ACC112 (cell line): ENCODE results near the gene RUNX1.

Source experiments
- H2AFZ ChIP-seq: fragments of 200-600 bp; sonication (generic); one replicate; pipeline ENCODE4 v1.6.0; 2017; ENCODE audit warnings: antibody characterized with exemption, low read length; ENCODE audit not compliant: unreplicated experiment
- H3K27ac ChIP-seq: fragments of 200-600 bp; sonication (generic); 2 replicates; pipeline ENCODE4 v1.5.1; 2014; ENCODE audit warnings: low read depth, mild to moderate bottlenecking, antibody characterized with exemption, low read length, moderate library complexity
- H3K27me3 ChIP-seq: fragments of 200-600 bp; sonication (generic); 2 replicates; pipeline ENCODE4 v1.6.1; 2014; ENCODE audit warnings: mild to moderate bottlenecking, antibody characterized with exemption, low read length, moderate library complexity, mixed read lengths; ENCODE audit not compliant: insufficient read depth
- H3K36me3 ChIP-seq: fragments of 200-600 bp; sonication (generic); 2 replicates; pipeline ENCODE4 v1.6.1; 2016; ENCODE audit warnings: mild to moderate bottlenecking, antibody characterized with exemption, low read length, moderate library complexity, mixed read lengths; ENCODE audit not compliant: insufficient read depth
- H3K4me1 ChIP-seq: fragments of 200-600 bp; sonication (generic); one replicate; pipeline ENCODE4 v1.6.1; 2016; ENCODE audit warnings: low read length, mixed read lengths; ENCODE audit not compliant: insufficient read depth, unreplicated experiment, control insufficient read depth
- H3K4me3 ChIP-seq: fragments of 200-600 bp; sonication (generic); 2 replicates; pipeline ENCODE4 v1.5.1; 2014; ENCODE audit warnings: mild to moderate bottlenecking, low read depth, low read length
- H3K79me2 ChIP-seq: fragments of 200-600 bp; sonication (generic); one replicate; pipeline ENCODE4 v1.6.0; 2016; ENCODE audit warnings: low read length; ENCODE audit not compliant: control insufficient read depth, unreplicated experiment, insufficient read depth

The RUNX1 gene

DNA sequence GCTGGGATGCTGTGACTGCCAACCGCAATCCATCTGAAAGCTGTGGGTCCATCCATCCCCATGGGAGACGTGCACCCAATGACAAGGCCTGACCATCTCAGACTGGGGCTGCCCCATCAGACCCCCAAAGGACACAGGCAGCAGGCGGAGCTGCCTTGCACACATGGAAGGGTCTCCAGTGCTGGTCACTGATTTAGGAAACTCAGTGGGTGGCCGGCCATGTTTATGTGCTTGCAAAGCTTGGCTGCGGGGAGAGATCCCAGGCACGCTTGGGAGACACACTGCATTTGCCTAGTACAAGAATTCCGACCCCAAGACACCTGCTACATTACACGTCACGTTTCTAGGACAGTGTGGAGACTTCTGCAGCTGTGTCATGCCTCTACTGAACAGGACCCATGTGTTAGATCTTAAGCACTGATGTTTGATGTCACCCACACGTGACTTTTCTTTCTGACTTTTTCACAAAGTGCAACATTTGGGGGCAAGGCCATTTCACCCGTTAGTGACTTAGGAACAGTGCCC is 198.9 kb downstream of the RUNX1 start:
- Histone ChIP-seq H3K36me3 (peaks cover 41% of the 10 kb centered on the region), H3K79me2 (peaks cover 23% of the 10 kb centered on the region)

DNA sequence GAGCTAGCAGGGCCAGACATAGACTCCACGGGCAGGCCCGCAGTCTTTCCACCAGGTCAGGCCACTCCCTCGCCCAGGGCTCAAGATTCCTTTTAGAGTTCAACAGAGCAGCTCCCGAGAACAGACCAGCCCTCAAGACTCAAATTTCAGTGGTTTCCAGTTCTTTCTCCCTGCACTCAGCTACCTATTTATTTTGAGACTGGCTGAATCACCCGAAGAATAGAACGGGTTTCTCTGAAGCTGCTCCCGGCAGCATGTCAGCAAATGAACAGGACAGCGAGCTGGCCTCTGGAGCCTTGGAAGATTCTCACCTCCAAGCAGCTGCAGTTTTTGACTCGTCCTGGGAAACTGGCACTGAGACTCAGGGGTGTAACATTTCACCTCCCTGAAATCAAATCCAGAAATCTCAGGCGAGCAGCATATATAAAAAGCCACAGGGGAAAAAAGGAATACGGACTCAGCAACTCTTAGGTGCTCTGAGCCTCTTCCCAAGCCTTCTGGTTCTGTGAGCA is 202.4 kb downstream of the RUNX1 start:
- H3K36me3 ChIP-seq, result peaks cover 61% of the 10 kb centered on the region
- peaks cover 59% of the 10 kb centered on the region for H3K4me1 ChIP-seq
- no peak overlapping the region for H2AFZ ChIP-seq
- peak overlapping the region; percentile 43 for H3K4me3 ChIP-seq
- no peaks in the 10 kb centered on the region for H3K27me3 ChIP-seq
- peaks cover 45% of the 10 kb centered on the region for H3K79me2 ChIP-seq
- peak overlapping the region; percentile 94 for H3K27ac ChIP-seq

More for the DNA sequence above, 198.9 kb downstream of the RUNX1 start:
- H3K4me3 ChIP-seq, result no peak overlapping the region
- no peaks in the 10 kb centered on the region for H3K27me3 ChIP-seq
- H3K27ac ChIP-seq, result no peak overlapping the region
- H2AFZ ChIP-seq, result no peak overlapping the region
- peaks cover 39% of the 10 kb centered on the region for H3K4me1 ChIP-seq

- peaks cover 59% of the 10 kb centered on the region for H3K36me3 ChIP-seq
These were observed 203.3 kb downstream of the RUNX1 start for GRCh38 chr21:34845521-34846451.

DNA sequence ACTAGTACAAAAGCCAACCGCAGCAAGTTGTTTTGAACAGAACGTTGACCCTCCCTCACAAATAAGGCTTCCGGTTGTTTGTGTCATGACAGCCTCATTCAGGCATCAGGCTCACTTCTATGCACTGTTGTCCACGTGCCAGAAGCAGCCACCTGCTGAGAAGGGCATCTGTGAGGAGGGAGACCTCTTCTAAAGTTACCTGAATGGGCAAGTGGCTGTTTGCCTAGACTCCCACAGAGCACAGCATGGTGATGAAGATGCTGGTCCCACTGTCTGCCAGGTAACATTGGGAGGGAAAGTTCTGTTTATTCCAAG is 204.2 kb downstream of the RUNX1 start:
- peak overlapping the region; percentile 94 for H3K27ac ChIP-seq
- no peaks in the 10 kb centered on the region for H3K27me3 ChIP-seq
- H3K36me3 ChIP-seq, result peaks cover 60% of the 10 kb centered on the region
- no peak overlapping the region for H3K4me3 ChIP-seq
- H3K4me1 ChIP-seq, result peaks cover 70% of the 10 kb centered on the region
- H3K79me2 ChIP-seq, result peaks cover 50% of the 10 kb centered on the region
- no peak overlapping the region for H2AFZ ChIP-seq

More at GRCh38 chr21:34845521-34846451, 203.3 kb downstream of the RUNX1 start:
- Histone ChIP-seq H3K79me2 (peaks cover 48% of the 10 kb centered on the region), H3K27ac (peak overlapping the region; percentile 94), H2AFZ (no peak overlapping the region), H3K4me1 (peaks cover 64% of the 10 kb centered on the region), H3K4me3 (peak overlapping the region; percentile 43), H3K27me3 (no peaks in the 10 kb centered on the region)

GRCh38 chr21:34844013-34844923 is 204.8 kb downstream of the RUNX1 start:
- Histone ChIP-seq H2AFZ (no peak overlapping the region), H3K4me3 (no peak overlapping the region), H3K27me3 (no peaks in the 10 kb centered on the region), H3K27ac (peak overlapping the region; percentile 94), H3K4me1 (peaks cover 76% of the 10 kb centered on the region), H3K36me3 (peaks cover 63% of the 10 kb centered on the region), H3K79me2 (peaks cover 57% of the 10 kb centered on the region)

DNA sequence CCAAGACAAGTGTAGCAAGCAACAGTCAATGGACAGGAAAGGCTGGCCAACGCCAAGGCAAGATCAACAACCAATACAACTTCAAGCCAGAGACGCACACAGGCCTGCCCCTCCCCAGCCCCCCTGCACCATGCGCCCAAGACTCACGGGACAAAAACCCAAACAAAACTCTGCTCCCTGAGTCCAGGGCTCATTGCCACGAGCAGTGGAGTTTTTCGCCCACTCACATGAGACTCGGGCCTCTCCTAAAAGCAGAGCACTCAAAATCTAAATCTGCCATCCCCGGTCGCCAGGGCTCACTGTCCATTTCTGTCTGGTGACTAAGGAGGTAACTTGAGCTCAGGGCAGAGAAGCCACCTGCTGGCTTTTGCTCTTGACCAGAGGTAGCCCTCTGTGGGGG is 205.5 kb downstream of the RUNX1 start:
- Histone ChIP-seq H3K79me2 (peaks cover 62% of the 10 kb centered on the region), H3K4me1 (peaks cover 81% of the 10 kb centered on the region), H3K36me3 (peaks cover 63% of the 10 kb centered on the region), H3K27ac (peak overlapping the region; percentile 94; the same call in 1 of the 2 replicates), H2AFZ (no peak overlapping the region), H3K4me3 (no peak overlapping the region), H3K27me3 (no peaks in the 10 kb centered on the region)

- Histone ChIP-seq H3K4me1 (peaks cover 73% of the 10 kb centered on the region), H3K4me3 (no peak overlapping the region), H3K27ac (peak overlapping the region; percentile 51; the same call in 1 of the 2 replicates), H3K27me3 (no peaks in the 10 kb centered on the region), H3K36me3 (peaks cover 52% of the 10 kb centered on the region), H3K79me2 (peaks cover 81% of the 10 kb centered on the region), H2AFZ (no peak overlapping the region)
These were observed 207.9 kb downstream of the RUNX1 start for GRCh38 chr21:34841154-34841553.

DNA sequence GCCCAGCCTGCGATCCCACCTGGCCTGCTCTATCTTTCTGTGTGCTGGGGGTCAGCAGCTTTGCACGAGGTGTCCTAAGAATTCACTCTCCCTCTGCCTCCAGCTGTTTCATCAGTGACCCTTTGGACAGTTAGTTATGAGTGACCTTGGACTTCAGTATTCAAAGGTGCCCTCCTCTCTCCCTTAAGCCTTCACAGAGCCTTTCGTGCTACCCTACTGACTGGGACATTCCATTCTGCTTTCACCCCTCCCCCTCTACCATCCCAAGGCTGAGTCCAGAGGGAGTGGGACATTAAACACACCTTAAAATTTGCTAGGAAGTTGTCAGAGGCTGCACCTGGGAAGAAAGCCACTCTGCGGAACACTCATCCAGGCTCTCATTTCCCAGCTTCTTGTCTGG is 208.4 kb downstream of the RUNX1 start:
- Histone ChIP-seq H3K79me2 (peaks cover 81% of the 10 kb centered on the region), H3K4me3 (no peak overlapping the region), H3K27ac (peak overlapping the region; percentile 100; the same call in 1 of the 2 replicates), H3K27me3 (no peaks in the 10 kb centered on the region), H3K36me3 (peaks cover 52% of the 10 kb centered on the region), H2AFZ (no peak overlapping the region), H3K4me1 (peaks cover 71% of the 10 kb centered on the region)

GRCh38 chr21:34838956-34839820 is 209.9 kb downstream of the RUNX1 start:
- no peaks in the 10 kb centered on the region for H3K27me3 ChIP-seq
- H3K4me3 ChIP-seq, result peak overlapping the region; percentile 82
- H3K79me2 ChIP-seq, result peaks cover 83% of the 10 kb centered on the region
- H3K27ac ChIP-seq, result peak overlapping the region; percentile 100
- H3K4me1 ChIP-seq, result peaks cover 68% of the 10 kb centered on the region
- H2AFZ ChIP-seq, result no peak overlapping the region
- H3K36me3 ChIP-seq, result peaks cover 45% of the 10 kb centered on the region
